IPS DF 4.7 (cell line): Measurements from ENCODE around the gene BICC1.

Experiments
- DNase-seq: peaks from one replicate; pipeline ENCODE4 v3.0.0-alpha.2; 2013; ENCODE audit warnings: low spot score; ENCODE audit errors: extremely low read depth

The BICC1 gene

GRCh38 chr10:58516119-58516518 lies 3.4 kb downstream of the BICC1 start:
- no peak for DNase-seq

GRCh38 chr10:58516671-58517070 lies 4.0 kb downstream of the BICC1 start:
- no peak for DNase-seq

GRCh38 chr10:58517081-58517480 lies 4.4 kb downstream of the BICC1 start:
- no peak for DNase-seq

- no peak for DNase-seq
These were observed 5.1 kb downstream of the BICC1 start for GRCh38 chr10:58517491-58518355.

GRCh38 chr10:58518775-58519174 lies 6.1 kb downstream of the BICC1 start:
- DNase-seq = no peak

GRCh38 chr10:58529077-58529728 lies 16.5 kb downstream of the BICC1 start:
- DNase-seq = no peak

- DNase-seq = peak; percentile 36
These were observed 18.5 kb downstream of the BICC1 start for GRCh38 chr10:58531084-58531695.

- DNase-seq = no peak
These were observed 22.6 kb downstream of the BICC1 start for GRCh38 chr10:58535311-58535710.

GRCh38 chr10:58543141-58543540 lies 30.5 kb downstream of the BICC1 start:
- DNase-seq = no peak

GRCh38 chr10:58544135-58544534 lies 31.5 kb downstream of the BICC1 start:
- DNase-seq = no peak

GRCh38 chr10:58545427-58545826 lies 32.8 kb downstream of the BICC1 start:
- DNase-seq = no peak

GRCh38 chr10:58546137-58546536 lies 33.5 kb downstream of the BICC1 start:
- DNase-seq = no peak

GRCh38 chr10:58546722-58547445 lies 34.2 kb downstream of the BICC1 start:
- no peak for DNase-seq

GRCh38 chr10:58547963-58548362 lies 35.3 kb downstream of the BICC1 start:
- no peak for DNase-seq

- no peak for DNase-seq
These were observed 41.6 kb downstream of the BICC1 start for GRCh38 chr10:58554316-58554715.

GRCh38 chr10:58555170-58555929 lies 42.7 kb downstream of the BICC1 start:
- no peak for DNase-seq

- no peak for DNase-seq
These were observed 43.2 kb downstream of the BICC1 start for GRCh38 chr10:58555930-58556311.

- DNase-seq = no peak
These were observed 44.0 kb downstream of the BICC1 start for GRCh38 chr10:58556516-58557165.

GRCh38 chr10:58557714-58558113 lies 45.0 kb downstream of the BICC1 start:
- no peak for DNase-seq

GRCh38 chr10:58560068-58560467 lies 47.4 kb downstream of the BICC1 start:
- no peak for DNase-seq
